ENCODE results near the gene RALGAPA1. TPM values are rescaled to one million over a fixed set of nuclear protein-coding genes. Genes with fewer than 3 reads are reported as not detected.

Gene RALGAPA1
- total and polyA plus RNA-seq, 2 of the 13 experiments (the other 11 are each of a cell fraction or from before 2014, with no cell fraction given) = 65.0 to 89.2 TPM

GRCh38 chr14:35492569-35493014 lies 316.5 kb downstream of the RALGAPA1 start (continued):
- TF ChIP-seq FOXP1 (IDR thresholded peaks at IDR 0.05) = no peak
- 0 out of 2 replicates have a peak, but pooled peaks have one; percentile 10 for TF ChIP-seq FOXP1 (CRISPR knock-in tag; IDR thresholded peaks at IDR 0.05)
- no peak for TF ChIP-seq ZNF766 (CRISPR knock-in tag; IDR thresholded peaks at IDR 0.05; ENCODE audit: borderline replicate concordance)
- TF ChIP-seq ZNF530 (CRISPR knock-in tag; IDR thresholded peaks at IDR 0.05; ENCODE audit: low read depth) = no peak
- TF ChIP-seq ZNF234 (CRISPR knock-in tag; conservative IDR thresholded peaks at IDR 0.05) = no peak
- TF ChIP-seq TAF1 (CRISPR knock-in tag; IDR thresholded peaks at IDR 0.05) = no peak
- peak; percentile 57; the same call in 1 of the 2 replicates for TF ChIP-seq HOMEZ (CRISPR knock-in tag; IDR thresholded peaks at IDR 0.05; ENCODE audit: low read depth)
- no peak for TF ChIP-seq RAD21 (CRISPR knock-in tag; IDR thresholded peaks at IDR 0.05)
- peak; percentile 48; the same call in 1 of the 2 replicates for TF ChIP-seq TARDBP (CRISPR knock-in tag; IDR thresholded peaks at IDR 0.05)
- TF ChIP-seq CSRNP1 (CRISPR knock-in tag; IDR thresholded peaks at IDR 0.05) = no peak
- TF ChIP-seq ARID5B (CRISPR knock-in tag; IDR thresholded peaks at IDR 0.05) = peak; percentile 79
- no peak for TF ChIP-seq SIN3B (IDR thresholded peaks at IDR 0.05; ENCODE audit: low read length)
- TF ChIP-seq HOXA9 (CRISPR knock-in tag; IDR thresholded peaks at IDR 0.05; ENCODE audit: borderline replicate concordance) = no peak
- TF ChIP-seq SIX4 (CRISPR knock-in tag; IDR thresholded peaks at IDR 0.05) = no peak
- TF ChIP-seq ZNF512 (CRISPR knock-in tag; IDR thresholded peaks at IDR 0.05) = no peak
- no peak for TF ChIP-seq PBX2 (CRISPR knock-in tag; IDR thresholded peaks at IDR 0.05)
- peak; percentile 44; the same call in 1 of the 2 replicates for TF ChIP-seq ZNF362 (CRISPR knock-in tag; IDR thresholded peaks at IDR 0.05; ENCODE audit: borderline replicate concordance)
- TF ChIP-seq ZNF570 (CRISPR knock-in tag; IDR thresholded peaks at IDR 0.05; ENCODE audit: borderline replicate concordance) = no peak
- TF ChIP-seq ATF3 (CRISPR knock-in tag; IDR thresholded peaks at IDR 0.05) = no peak
- TF ChIP-seq PHF5A (CRISPR knock-in tag; IDR thresholded peaks at IDR 0.05; ENCODE audit: low read depth, unreplicated experiment) = no peak
